ENCODE results near the gene TBC1D2B. TPM values are rescaled to one million over a fixed set of nuclear protein-coding genes. Genes with fewer than 3 reads are reported as not detected.

TBC1D2B gene
- total and polyA plus RNA-seq, 3 donors from 2014 or later, result 28.9 to 41.5 (median 40.6) TPM

DNA sequence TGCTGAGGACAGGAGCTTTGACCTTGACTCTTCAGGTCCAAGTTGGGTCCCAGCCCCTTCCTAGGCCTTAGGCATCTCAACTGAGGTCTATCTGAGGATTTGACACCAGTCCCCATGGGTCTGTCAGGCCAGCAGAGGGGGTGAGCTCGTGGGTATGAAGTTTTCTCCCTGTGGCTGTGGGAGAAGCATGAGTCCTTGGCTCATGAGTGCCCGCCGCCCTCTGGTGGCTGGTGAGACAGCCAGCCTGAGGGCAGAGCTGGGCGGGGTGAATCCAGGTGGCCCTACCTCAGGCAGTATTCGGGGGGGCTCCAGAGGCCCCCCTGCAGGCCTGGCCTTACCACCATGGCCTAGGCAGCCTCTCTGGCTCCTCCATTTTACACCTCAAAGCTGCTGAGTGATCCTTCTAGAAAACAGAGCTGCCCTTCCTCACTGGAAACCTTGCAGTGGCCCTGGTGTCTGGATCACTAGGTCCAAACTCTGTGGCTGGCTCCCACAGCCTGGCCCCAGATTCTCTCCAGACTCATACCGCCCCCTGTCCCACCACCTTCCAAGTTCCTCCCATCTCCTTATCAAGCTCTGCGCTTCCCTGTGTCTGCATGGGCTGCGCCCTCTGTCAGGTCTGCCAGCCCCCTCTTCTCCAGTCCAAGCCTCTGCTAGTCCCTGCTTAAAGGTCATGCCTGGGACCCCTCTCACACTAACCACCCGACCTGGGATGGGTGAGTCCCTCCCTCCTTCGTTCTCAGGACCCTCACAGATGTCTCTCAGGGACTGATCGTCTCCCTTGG, 31.0 kb upstream of the TBC1D2B start:
- 52 to 70% methylated on average over 7 to 11 of the region's 11 CpGs for WGBS, 2 donors
- peak; percentile 86 for DNase-seq
- Histone ChIP-seq H3K27ac (no peak overlapping the region), H3K4me3 (no peak overlapping the region), H3K4me1 (no peaks in the 10 kb centered on the region), H3K9me3 (no peaks in the 10 kb centered on the region), H3K36me3 (ENCODE audit: low read depth, missing control alignments) (no peaks in the 10 kb centered on the region), H3K27me3 (no peaks in the 10 kb centered on the region)
- intact Hi-C loops (cut with DNase I; ENCODE audit: low total_unique reads), result loop anchor here (5.0 kb wide), 1 partner anchor 141 kb away; no protein-coding TSS in a partner anchor
- TF ChIP-seq CTCF (IDR thresholded peaks at IDR 0.05) (peak; percentile 87 to 95 (median 93)), POLR2A (IDR thresholded peaks at IDR 0.05) (no peak)

DNA sequence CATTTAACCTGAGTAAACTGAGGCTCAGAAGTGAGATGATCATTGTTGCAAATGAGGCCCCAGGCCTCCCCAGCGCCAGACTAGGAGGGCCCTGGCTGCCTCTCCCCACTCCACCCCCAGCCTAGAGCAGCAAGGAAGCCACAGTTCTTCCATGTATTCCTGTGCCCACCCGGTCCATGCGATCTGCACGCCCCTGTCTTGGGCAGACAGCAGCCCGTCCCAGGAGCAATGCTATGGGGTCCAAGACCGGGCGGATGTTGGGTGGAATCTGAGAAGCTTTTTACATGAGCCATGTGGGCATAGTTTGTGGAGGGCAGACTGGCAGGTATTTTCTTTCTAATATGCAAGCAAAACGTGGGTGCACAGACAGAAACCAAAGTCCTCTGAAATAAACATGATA, 30.0 kb upstream of the TBC1D2B start:
- intact Hi-C loops (cut with DNase I; ENCODE audit: low total_unique reads), result loop anchor here (5.0 kb wide), 1 partner anchor 140 kb away; no protein-coding TSS in a partner anchor
- Histone ChIP-seq H3K9me3 (no peaks in the 10 kb centered on the region), H3K36me3 (ENCODE audit: low read depth, missing control alignments) (no peaks in the 10 kb centered on the region), H3K27me3 (no peaks in the 10 kb centered on the region), H3K4me3 (no peak overlapping the region), H3K4me1 (no peaks in the 10 kb centered on the region), H3K27ac (no peak overlapping the region)
- TF ChIP-seq POLR2A (IDR thresholded peaks at IDR 0.05) (no peak), CTCF (IDR thresholded peaks at IDR 0.05) (no peak)
- DNase-seq, result no peak
- 94 to 98% methylated on average over 7 to 8 of the region's 8 CpGs for WGBS, 2 donors

GRCh38 chr15:78105476-78106241, 28.1 kb upstream of the TBC1D2B start:
- H3K27ac ChIP-seq, result no peak overlapping the region
- H3K4me1 ChIP-seq, result no peaks in the 10 kb centered on the region
- no peak overlapping the region for H3K4me3 ChIP-seq
- DNase-seq, result no peak
- WGBS, 2 donors, result 88 to 90% methylated on average over 8 to 16 of the region's 16 CpGs
- H3K36me3 ChIP-seq (ENCODE audit: low read depth, missing control alignments), result no peaks in the 10 kb centered on the region
- intact Hi-C loops (cut with DNase I; ENCODE audit: low total_unique reads), result loop anchor here (5.0 kb wide), 1 partner anchor 138 kb away; no protein-coding TSS in a partner anchor
- H3K9me3 ChIP-seq, result no peaks in the 10 kb centered on the region
- TF ChIP-seq CTCF (IDR thresholded peaks at IDR 0.05), result no peak
- TF ChIP-seq POLR2A (IDR thresholded peaks at IDR 0.05), result no peak
- H3K27me3 ChIP-seq, result no peaks in the 10 kb centered on the region

GRCh38 chr15:78104566-78105475, 27.3 kb upstream of the TBC1D2B start:
- H3K4me3 ChIP-seq, result no peak overlapping the region
- TF ChIP-seq POLR2A (IDR thresholded peaks at IDR 0.05) (no peak), CTCF (IDR thresholded peaks at IDR 0.05) (no peak)
- no peaks in the 10 kb centered on the region for H3K27me3 ChIP-seq
- H3K4me1 ChIP-seq, result no peaks in the 10 kb centered on the region
- H3K27ac ChIP-seq, result no peak overlapping the region
- 74 to 88% methylated on average over 12 of the region's 12 CpGs for WGBS, 2 donors
- H3K9me3 ChIP-seq, result no peaks in the 10 kb centered on the region
- DNase-seq, result no peak
- no peaks in the 10 kb centered on the region for H3K36me3 ChIP-seq (ENCODE audit: low read depth, missing control alignments)
- intact Hi-C loops (cut with DNase I; ENCODE audit: low total_unique reads), result loop anchor here (5.0 kb wide), 1 partner anchor 138 kb away; no protein-coding TSS in a partner anchor

Measured in testis (tissue), 3 donors.